ENCODE measurements around the gene KRTAP5-7. TPM values are rescaled to one million over a fixed set of nuclear protein-coding genes. Genes with fewer than 3 reads are reported as not detected.
"Not testable (repeated sequence)": the region's sequence is repeated elsewhere in the genome, so short reads cannot be mapped to it uniquely, and the experiment has no call there.

Gene KRTAP5-7
- polyA plus RNA-seq, 2 donors = 0.20 TPM; not detected in 1

DNA sequence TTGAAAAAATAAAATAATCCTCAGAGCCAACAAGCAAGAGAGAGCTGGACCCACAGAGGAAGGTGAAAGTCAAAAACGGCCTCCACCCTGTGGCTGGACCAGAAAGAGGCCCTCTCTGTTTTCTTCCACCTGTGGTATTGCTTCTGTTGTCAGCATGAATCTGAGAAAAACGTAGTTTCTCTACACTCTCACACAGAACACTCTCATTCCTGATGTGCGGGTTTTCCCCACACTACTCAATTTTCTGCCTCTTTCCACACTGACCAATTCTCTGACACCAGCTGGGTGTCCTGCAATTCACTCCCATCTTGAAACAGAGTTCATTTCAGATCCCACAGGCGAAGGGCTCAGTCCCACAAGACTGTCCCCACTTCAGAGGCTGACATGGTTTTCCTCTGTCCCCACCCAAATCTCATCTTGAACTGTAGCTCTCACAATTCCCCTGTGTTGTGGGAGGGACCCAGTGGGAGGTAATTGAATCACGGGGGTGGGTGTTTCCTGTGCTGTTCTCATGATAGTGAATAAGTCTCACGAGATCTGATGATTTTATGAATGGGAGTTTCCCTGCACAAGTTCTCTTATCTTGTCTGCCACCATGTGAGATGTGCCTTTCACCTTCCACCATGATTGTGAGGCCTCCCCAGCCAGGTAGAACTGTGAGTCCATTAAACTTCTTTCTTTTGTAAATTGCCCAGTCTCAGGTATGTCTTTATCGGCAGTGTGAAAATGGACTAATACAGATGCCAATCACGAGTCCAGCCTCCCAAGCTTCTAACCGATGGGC is 13.6 kb downstream of the KRTAP5-7 start:
- 85 to 87% methylated on average over 9 of the region's 9 CpGs for WGBS, 2 donors
- H3K27ac ChIP-seq (ENCODE audit: low read depth in 2 of 2, low read length in 1 of 2) = not testable (repeated sequence)

DNA sequence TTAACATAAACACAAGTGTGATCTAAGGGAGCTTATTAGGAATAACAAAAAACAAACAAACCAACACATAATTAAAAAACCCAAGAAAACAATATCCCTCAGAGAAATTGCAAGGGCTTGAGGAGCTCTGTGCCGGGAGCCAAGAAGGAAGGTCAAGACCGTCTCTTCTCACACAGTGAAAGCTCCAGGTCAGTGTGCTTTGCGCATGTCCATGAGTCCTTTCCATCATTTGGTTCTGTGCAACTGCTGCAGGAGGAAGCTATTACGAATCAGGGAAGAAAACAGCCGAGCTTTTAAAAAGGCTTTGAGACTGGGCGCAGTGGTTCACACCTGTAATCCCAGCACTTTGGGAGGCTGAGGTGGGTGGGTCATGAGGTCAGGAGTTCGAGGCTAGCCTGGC is 15.3 kb downstream of the KRTAP5-7 start:
- 88 to 91% methylated on average over 7 of the region's 7 CpGs for WGBS, 2 donors
- no peak overlapping the region for H3K4me3 ChIP-seq (ENCODE audit: low read depth in 1 of 2, low read length in 2 of 2)
- H3K27me3 ChIP-seq (ENCODE audit: control insufficient read depth in 1 of 2, insufficient read depth in 2 of 2, low read length in 2 of 2) = no peaks in the 10 kb centered on the region
- no peak overlapping the region for H3K27ac ChIP-seq (ENCODE audit: low read depth in 2 of 2, low read length in 1 of 2)
- H3K4me1 ChIP-seq (ENCODE audit: control insufficient read depth in 2 of 2, insufficient read depth in 2 of 2, low read length in 1 of 2) = no peaks in the 10 kb centered on the region
- peaks cover 0 to 4% of the 10 kb centered on the region in 2 donors for H3K9me3 ChIP-seq (ENCODE audit: control insufficient read depth in 2 of 2, insufficient read depth in 1 of 2, low read depth in 1 of 2, low read length in 1 of 2)
- H3K36me3 ChIP-seq (ENCODE audit: control insufficient read depth in 2 of 2, insufficient read depth in 2 of 2, low read length in 1 of 2) = no peaks in the 10 kb centered on the region

More for the DNA sequence above, 13.6 kb downstream of the KRTAP5-7 start:
- not testable (repeated sequence) for H3K4me3 ChIP-seq (ENCODE audit: low read depth in 1 of 2, low read length in 2 of 2); H3K27me3 ChIP-seq (ENCODE audit: control insufficient read depth in 1 of 2, insufficient read depth in 2 of 2, low read length in 2 of 2); H3K9me3 ChIP-seq (ENCODE audit: control insufficient read depth in 2 of 2, insufficient read depth in 1 of 2, low read depth in 1 of 2, low read length in 1 of 2); H3K36me3 ChIP-seq (ENCODE audit: control insufficient read depth in 2 of 2, insufficient read depth in 2 of 2, low read length in 1 of 2); H3K4me1 ChIP-seq (ENCODE audit: control insufficient read depth in 2 of 2, insufficient read depth in 2 of 2, low read length in 1 of 2)

DNA sequence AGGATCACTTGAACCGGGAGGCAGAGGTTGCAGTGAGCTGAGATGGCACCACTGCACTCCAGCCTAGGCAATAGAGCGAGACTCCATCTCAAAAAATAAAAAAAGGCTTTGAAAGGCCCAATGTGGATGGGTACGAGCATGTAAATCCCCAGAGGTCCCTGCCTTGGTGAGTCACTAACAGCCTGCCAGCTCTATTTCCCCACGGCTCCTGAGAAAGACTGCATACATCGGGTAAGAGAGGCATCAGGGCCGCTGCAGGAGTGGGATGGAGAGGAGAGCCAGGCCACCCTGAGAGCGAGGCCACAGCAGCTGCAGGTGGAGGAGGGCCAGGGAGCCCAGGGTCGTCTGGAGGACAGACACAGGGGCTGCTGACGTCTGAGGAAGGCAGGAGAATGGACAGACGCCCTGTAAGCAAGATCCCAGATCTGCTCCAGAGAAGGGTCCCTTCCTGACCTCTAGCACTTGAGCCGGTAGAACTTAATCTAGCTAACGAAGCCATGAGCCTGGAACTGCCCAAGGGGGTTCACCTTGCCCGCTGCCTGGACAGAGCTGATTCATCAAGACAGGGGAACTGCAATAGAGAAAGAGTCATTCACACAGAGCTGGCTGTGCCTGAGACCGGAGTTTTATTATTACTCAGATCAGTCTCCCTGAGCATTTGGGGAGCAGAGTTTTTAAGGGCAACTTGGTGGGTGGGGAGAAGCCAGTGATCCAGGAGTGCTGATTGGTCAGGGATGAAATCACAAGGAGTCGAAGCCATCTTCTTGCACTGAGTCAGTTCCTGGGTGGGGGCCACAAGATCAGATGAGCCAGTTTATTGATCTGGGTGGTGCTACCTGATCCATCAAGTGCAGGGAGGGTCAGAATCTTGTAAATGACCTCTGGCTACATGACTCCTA is 16.1 kb downstream of the KRTAP5-7 start:
- Histone ChIP-seq H3K36me3 (ENCODE audit: control insufficient read depth in 2 of 2, insufficient read depth in 2 of 2, low read length in 1 of 2) (no peaks in the 10 kb centered on the region), H3K27me3 (ENCODE audit: control insufficient read depth in 1 of 2, insufficient read depth in 2 of 2, low read length in 2 of 2) (no peaks in the 10 kb centered on the region), H3K4me3 (ENCODE audit: low read depth in 1 of 2, low read length in 2 of 2) (no peak overlapping the region), H3K4me1 (ENCODE audit: control insufficient read depth in 2 of 2, insufficient read depth in 2 of 2, low read length in 1 of 2) (no peaks in the 10 kb centered on the region), H3K27ac (ENCODE audit: low read depth in 2 of 2, low read length in 1 of 2) (no peak overlapping the region), H3K9me3 (ENCODE audit: control insufficient read depth in 2 of 2, insufficient read depth in 1 of 2, low read depth in 1 of 2, low read length in 1 of 2) (peaks cover 0 to 4% of the 10 kb centered on the region in 2 donors)
- 72 to 76% methylated on average over 15 of the region's 15 CpGs for WGBS, 2 donors

DNA sequence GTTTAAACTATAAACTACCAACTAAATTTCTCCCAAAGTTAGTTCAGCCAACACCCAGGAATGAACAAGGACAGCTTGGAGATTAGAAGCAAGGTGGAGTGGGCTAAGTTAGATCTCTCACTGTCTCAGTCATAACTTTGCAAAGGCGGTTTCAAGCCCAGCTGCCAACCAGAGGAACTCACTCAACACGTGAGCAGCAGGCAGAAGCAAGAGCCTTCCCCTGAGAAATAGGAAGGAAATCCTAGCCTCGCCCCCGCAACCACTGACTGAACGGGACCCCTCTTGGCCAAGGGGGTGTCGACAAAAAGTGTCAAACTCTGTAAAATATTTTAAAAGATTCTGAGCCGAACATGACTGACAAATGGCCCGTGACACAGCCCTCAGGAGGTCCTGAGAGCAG is 16.8 kb downstream of the KRTAP5-7 start:
- Histone ChIP-seq H3K4me3 (ENCODE audit: low read depth in 1 of 2, low read length in 2 of 2) (no peak overlapping the region), H3K27ac (ENCODE audit: low read depth in 2 of 2, low read length in 1 of 2) (no peak overlapping the region), H3K27me3 (ENCODE audit: control insufficient read depth in 1 of 2, insufficient read depth in 2 of 2, low read length in 2 of 2) (no peaks in the 10 kb centered on the region), H3K9me3 (ENCODE audit: control insufficient read depth in 2 of 2, insufficient read depth in 1 of 2, low read depth in 1 of 2, low read length in 1 of 2) (peaks cover 0 to 4% of the 10 kb centered on the region in 2 donors), H3K36me3 (ENCODE audit: control insufficient read depth in 2 of 2, insufficient read depth in 2 of 2, low read length in 1 of 2) (no peaks in the 10 kb centered on the region), H3K4me1 (ENCODE audit: control insufficient read depth in 2 of 2, insufficient read depth in 2 of 2, low read length in 1 of 2) (no peaks in the 10 kb centered on the region)
- WGBS, 2 donors = 54 to 55% methylated on average over 8 of the region's 8 CpGs

DNA sequence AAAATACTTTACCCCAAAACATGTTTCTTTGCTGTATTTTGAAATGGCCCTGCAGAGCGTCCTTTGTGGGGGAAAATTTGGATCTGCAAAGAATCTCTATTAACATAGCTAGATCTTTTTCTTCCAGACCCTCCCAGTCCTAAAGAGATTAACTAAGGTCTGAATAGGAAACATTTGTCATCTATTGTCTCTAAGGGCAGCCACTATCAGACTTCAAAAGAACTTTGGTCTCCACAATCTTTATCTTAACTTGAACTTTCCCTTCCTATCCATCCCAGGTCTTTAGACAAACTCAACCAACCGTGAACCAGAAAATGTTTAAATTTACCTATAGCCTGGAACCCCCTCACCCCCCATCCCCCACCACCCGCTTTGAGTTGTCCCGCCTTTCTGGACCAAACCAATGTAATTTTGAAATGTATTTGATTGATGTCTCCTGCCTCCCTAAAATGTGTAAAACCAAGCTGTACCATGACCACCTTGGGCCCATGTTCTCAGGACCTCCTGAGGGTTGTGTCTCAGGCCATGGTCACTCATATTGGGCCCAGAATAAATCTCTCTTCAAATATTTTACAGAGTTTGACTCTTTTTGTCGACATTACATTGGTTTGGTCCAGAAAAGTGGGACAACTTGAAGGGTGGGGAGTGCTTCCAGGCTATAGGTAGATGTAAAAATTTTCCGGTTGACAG is 17.6 kb downstream of the KRTAP5-7 start:
- no peaks in the 10 kb centered on the region for H3K36me3 ChIP-seq (ENCODE audit: control insufficient read depth in 2 of 2, insufficient read depth in 2 of 2, low read length in 1 of 2)
- WGBS, 2 donors = 70 to 79% methylated on average over 6 of the region's 6 CpGs
- no peaks in the 10 kb centered on the region for H3K27me3 ChIP-seq (ENCODE audit: control insufficient read depth in 1 of 2, insufficient read depth in 2 of 2, low read length in 2 of 2)
- H3K27ac ChIP-seq (ENCODE audit: low read depth in 2 of 2, low read length in 1 of 2) = no peak overlapping the region
- no peaks in the 10 kb centered on the region for H3K4me1 ChIP-seq (ENCODE audit: control insufficient read depth in 2 of 2, insufficient read depth in 2 of 2, low read length in 1 of 2)
- H3K9me3 ChIP-seq (ENCODE audit: control insufficient read depth in 2 of 2, insufficient read depth in 1 of 2, low read depth in 1 of 2, low read length in 1 of 2) = peaks cover 0 to 4% of the 10 kb centered on the region in 2 donors
- H3K4me3 ChIP-seq (ENCODE audit: low read depth in 1 of 2, low read length in 2 of 2) = no peak overlapping the region

DNA sequence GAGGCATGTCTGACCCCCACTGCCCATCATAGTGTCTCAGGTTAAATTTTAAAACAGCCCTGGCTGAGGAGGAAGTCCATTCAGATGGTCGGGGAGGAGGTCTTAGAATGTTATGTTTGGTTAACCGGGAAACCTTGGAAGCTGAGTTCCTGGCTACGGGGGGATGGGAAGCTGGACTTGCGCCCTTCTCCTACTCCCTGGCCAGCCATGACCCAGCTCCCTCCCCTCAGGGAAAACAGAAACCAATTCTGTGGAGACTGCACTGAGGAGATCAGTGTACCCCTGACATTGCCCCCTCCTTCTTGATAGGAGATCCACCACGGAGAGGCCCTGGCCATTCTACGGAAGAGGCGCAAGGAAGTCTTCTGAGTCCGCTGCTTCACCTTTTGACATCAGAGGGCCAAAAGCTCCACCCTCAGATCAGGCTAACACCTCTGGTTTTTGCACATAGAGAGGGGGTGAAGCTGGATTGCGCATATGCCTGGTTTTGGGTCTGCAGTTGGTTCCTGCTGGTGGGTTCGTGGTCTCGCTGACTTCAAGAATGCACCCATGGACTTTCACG is 18.4 kb downstream of the KRTAP5-7 start:
- H3K4me1 ChIP-seq (ENCODE audit: control insufficient read depth in 2 of 2, insufficient read depth in 2 of 2, low read length in 1 of 2) = no peaks in the 10 kb centered on the region
- H3K36me3 ChIP-seq (ENCODE audit: control insufficient read depth in 2 of 2, insufficient read depth in 2 of 2, low read length in 1 of 2) = no peaks in the 10 kb centered on the region
- 86 to 89% methylated on average over 12 of the region's 12 CpGs for WGBS, 2 donors
- H3K27ac ChIP-seq (ENCODE audit: low read depth in 2 of 2, low read length in 1 of 2) = no peak overlapping the region
- H3K9me3 ChIP-seq (ENCODE audit: control insufficient read depth in 2 of 2, insufficient read depth in 1 of 2, low read depth in 1 of 2, low read length in 1 of 2) = peaks cover 0 to 4% of the 10 kb centered on the region in 2 donors
- H3K27me3 ChIP-seq (ENCODE audit: control insufficient read depth in 1 of 2, insufficient read depth in 2 of 2, low read length in 2 of 2) = no peaks in the 10 kb centered on the region
- no peak overlapping the region for H3K4me3 ChIP-seq (ENCODE audit: low read depth in 1 of 2, low read length in 2 of 2)

DNA sequence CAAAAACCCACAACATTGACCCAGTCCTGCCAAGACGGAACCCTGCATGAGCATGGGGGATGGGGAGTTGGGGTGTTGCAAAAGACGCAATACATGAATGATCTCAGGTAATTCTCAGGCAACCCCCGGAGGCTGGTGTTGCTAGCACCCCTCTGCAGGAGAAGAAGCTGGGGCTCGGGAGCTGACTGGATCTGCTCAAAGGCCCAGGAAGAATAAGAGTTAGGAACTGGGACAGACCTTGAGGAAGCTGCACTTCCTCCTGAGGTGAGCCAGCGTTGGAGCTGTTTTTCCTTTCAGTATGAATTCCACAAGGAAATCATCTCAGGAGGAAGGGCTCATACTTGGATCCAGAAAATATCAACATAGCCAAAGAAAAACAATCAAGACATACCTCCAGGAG is 21.1 kb downstream of the KRTAP5-7 start, which contains the start of gene KRTAP5-9:
Gene KRTAP5-9 (plus strand): TSS at position 301 of the 400 bp plus-strand sequence. CDS start 238 bp downstream, outside the sequence.
- Histone ChIP-seq H3K36me3 (ENCODE audit: control insufficient read depth in 2 of 2, insufficient read depth in 2 of 2, low read length in 1 of 2) (no peaks in the 10 kb centered on the region), H3K4me3 (ENCODE audit: low read depth in 1 of 2, low read length in 2 of 2) (no peak within 1 kb of the TSS), H3K9me3 (ENCODE audit: control insufficient read depth in 2 of 2, insufficient read depth in 1 of 2, low read depth in 1 of 2, low read length in 1 of 2) (peaks cover 0 to 4% of the 10 kb centered on the region in 2 donors), H3K4me1 (ENCODE audit: control insufficient read depth in 2 of 2, insufficient read depth in 2 of 2, low read length in 1 of 2) (no peaks in the 10 kb centered on the region), H3K27me3 (ENCODE audit: control insufficient read depth in 1 of 2, insufficient read depth in 2 of 2, low read length in 2 of 2) (no peaks in the 10 kb centered on the region), H3K27ac (ENCODE audit: low read depth in 2 of 2, low read length in 1 of 2) (no peak within 1 kb of the TSS)
- 78 to 79% methylated on average over 5 of the region's 5 CpGs for WGBS, 2 donors

DNA sequence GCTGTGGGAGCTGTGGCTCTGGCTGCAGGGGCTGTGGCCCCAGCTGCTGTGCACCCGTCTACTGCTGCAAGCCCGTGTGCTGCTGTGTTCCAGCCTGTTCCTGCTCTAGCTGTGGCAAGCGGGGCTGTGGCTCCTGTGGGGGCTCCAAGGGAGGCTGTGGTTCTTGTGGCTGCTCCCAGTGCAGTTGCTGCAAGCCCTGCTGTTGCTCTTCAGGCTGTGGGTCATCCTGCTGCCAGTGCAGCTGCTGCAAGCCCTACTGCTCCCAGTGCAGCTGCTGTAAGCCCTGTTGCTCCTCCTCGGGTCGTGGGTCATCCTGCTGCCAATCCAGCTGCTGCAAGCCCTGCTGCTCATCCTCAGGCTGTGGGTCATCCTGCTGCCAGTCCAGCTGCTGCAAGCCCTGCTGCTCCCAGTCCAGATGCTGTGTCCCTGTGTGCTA is 21.7 kb downstream of the KRTAP5-7 start:
- Histone ChIP-seq H3K9me3 (ENCODE audit: control insufficient read depth in 2 of 2, insufficient read depth in 1 of 2, low read depth in 1 of 2, low read length in 1 of 2) (peaks cover 0 to 4% of the 10 kb centered on the region in 2 donors), H3K36me3 (ENCODE audit: control insufficient read depth in 2 of 2, insufficient read depth in 2 of 2, low read length in 1 of 2) (no peaks in the 10 kb centered on the region), H3K27ac (ENCODE audit: low read depth in 2 of 2, low read length in 1 of 2) (no peak overlapping the region), H3K27me3 (ENCODE audit: control insufficient read depth in 1 of 2, insufficient read depth in 2 of 2, low read length in 2 of 2) (no peaks in the 10 kb centered on the region), H3K4me1 (ENCODE audit: control insufficient read depth in 2 of 2, insufficient read depth in 2 of 2, low read length in 1 of 2) (no peaks in the 10 kb centered on the region), H3K4me3 (ENCODE audit: low read depth in 1 of 2, low read length in 2 of 2) (no peak overlapping the region)
- WGBS, 2 donors = 43 to 51% methylated on average over 5 of the region's 5 CpGs

DNA sequence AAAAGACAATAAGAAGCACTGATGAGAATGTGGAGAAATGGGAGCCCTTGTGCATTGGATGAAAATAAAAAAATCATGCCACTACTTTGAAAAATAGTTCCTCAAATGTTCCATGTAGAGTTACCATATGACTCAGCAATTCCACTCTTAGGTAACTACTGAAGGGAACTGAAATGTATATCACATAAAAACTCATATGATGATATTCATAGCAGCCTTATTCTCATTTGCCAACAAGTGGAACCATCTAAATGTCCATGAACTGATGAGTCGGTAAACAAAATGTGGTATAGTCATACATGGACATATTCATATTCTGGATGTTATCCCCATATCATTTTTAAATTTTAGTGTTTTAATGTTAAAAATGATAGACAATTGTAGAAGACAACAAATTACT is 24.6 kb downstream of the KRTAP5-7 start:
- H3K4me1 ChIP-seq (ENCODE audit: control insufficient read depth in 2 of 2, insufficient read depth in 2 of 2, low read length in 1 of 2) = no peaks in the 10 kb centered on the region
- WGBS, 2 donors = 94% methylated on average over 1 of the region's 1 CpG
- no peaks in the 10 kb centered on the region for H3K27me3 ChIP-seq (ENCODE audit: control insufficient read depth in 1 of 2, insufficient read depth in 2 of 2, low read length in 2 of 2)
- H3K9me3 ChIP-seq (ENCODE audit: control insufficient read depth in 2 of 2, insufficient read depth in 1 of 2, low read depth in 1 of 2, low read length in 1 of 2) = peaks cover 0 to 2% of the 10 kb centered on the region in 2 donors
- H3K27ac ChIP-seq (ENCODE audit: low read depth in 2 of 2, low read length in 1 of 2) = no peak overlapping the region
- H3K36me3 ChIP-seq (ENCODE audit: control insufficient read depth in 2 of 2, insufficient read depth in 2 of 2, low read length in 1 of 2) = no peaks in the 10 kb centered on the region
- no peak overlapping the region for H3K4me3 ChIP-seq (ENCODE audit: low read depth in 1 of 2, low read length in 2 of 2)

Data from esophagus (tissue), 2 donors.